Fibroblast of the aortic adventitia (primary cell): ENCODE measurements around the gene BAIAP3. TPM values are rescaled to one million over a fixed set of nuclear protein-coding genes. Genes with fewer than 3 reads are reported as not detected.
"Not testable (repeated sequence)": the region's sequence is repeated elsewhere in the genome, so short reads cannot be mapped to it uniquely, and the experiment has no call there.

ENCODE experiments used
- DNase-seq: peaks from one replicate; pipeline ENCODE4 v3.0.0-alpha.2; 2010; ENCODE audit warnings: low read depth
- H3K4me3 ChIP-seq: 2 replicates; pipeline ENCODE4 v1.5.1; 2011; ENCODE audit warnings: low read depth, mild to moderate bottlenecking, control low read depth, low read length, moderate library complexity
- CTCF ChIP-seq: IDR thresholded peaks from 2 replicates; pipeline ENCODE4 v1.5.1; 2011; ENCODE audit warnings: mild to moderate bottlenecking, low read length, control low read depth, inconsistent platforms; ENCODE audit not compliant: insufficient read depth
- total RNA-seq: library from RNA; depleted of rRNA; stranded (reverse); fragments of >200 nt; gene quantifications from 2 replicates; pipeline ENCODE4 v1.2.3, GENCODE V29; 2012; ENCODE audit warnings: low replicate concordance

The BAIAP3 gene
- total RNA-seq, 1 donor = 0.09 TPM

GRCh38 chr16:1325261-1325660 is 8.2 kb upstream of the BAIAP3 start:
- no peak for TF ChIP-seq CTCF
- DNase-seq = no peak
- H3K4me3 ChIP-seq = no peak overlapping the region

GRCh38 chr16:1325673-1326371 is 7.6 kb upstream of the BAIAP3 start:
- DNase-seq = no peak
- H3K4me3 ChIP-seq = no peak overlapping the region
- TF ChIP-seq CTCF = no peak

- no peak for DNase-seq
- H3K4me3 ChIP-seq = no peak overlapping the region
- TF ChIP-seq CTCF = no peak
Observed at GRCh38 chr16:1326391-1326790, 7.1 kb upstream of the BAIAP3 start.

- no peak for DNase-seq
Observed at GRCh38 chr16:1326946-1327618, 6.4 kb upstream of the BAIAP3 start.

GRCh38 chr16:1327619-1327947 is 5.9 kb upstream of the BAIAP3 start:
- no peak for TF ChIP-seq CTCF
- no peak overlapping the region for H3K4me3 ChIP-seq
- no peak for DNase-seq

More at GRCh38 chr16:1326946-1327618, 6.4 kb upstream of the BAIAP3 start:
- H3K4me3 ChIP-seq = no peak overlapping the region
- no peak for TF ChIP-seq CTCF

- H3K4me3 ChIP-seq, DNase-seq: not testable (repeated sequence)
Observed at GRCh38 chr16:1328136-1328535, 5.3 kb upstream of the BAIAP3 start.

GRCh38 chr16:1328961-1329360 is 4.5 kb upstream of the BAIAP3 start:
- H3K4me3 ChIP-seq, DNase-seq: not testable (repeated sequence)
